Motor neuron (in vitro differentiated cells): ENCODE data around the gene SETD2. TPM values are rescaled to one million over a fixed set of nuclear protein-coding genes. Genes with fewer than 3 reads are reported as not detected.

Source experiments
- ATAC-seq, 8 experiments: fragments of 200-7000 bp; cut with Tn5 transposase; replicated peaks in 6 of 8; 2 replicates each; pipeline ENCODE4 v1.8.0; 2021; ENCODE audit warnings: mild to moderate bottlenecking in 8 of 8, moderate library complexity in 8 of 8
- H3K27ac ChIP-seq, 2 donors: fragments of 250-450 bp; sonication (Bioruptor Pico); 2 replicates each; pipeline ENCODE4 v1.9.0; 2021; ENCODE audit warnings: antibody characterized with exemption in 2 of 2, mild to moderate bottlenecking in 2 of 2, moderate library complexity in 1 of 2
- H3K4me1 ChIP-seq, 2 donors: fragments of 250-450 bp; sonication (Bioruptor Pico); replicated peaks in 1 of 2; 2 replicates each; pipeline ENCODE4 v1.6.1; 2021; ENCODE audit warnings: antibody characterized with exemption in 2 of 2, mild to moderate bottlenecking in 2 of 2, moderate library complexity in 1 of 2
- H3K4me3 ChIP-seq, 5 donors: fragments of 250-450 bp; sonication (Bioruptor Pico); 2 replicates each; pipeline ENCODE4 v1.9.0; 2021; ENCODE audit warnings: antibody characterized with exemption in 5 of 5, mild to moderate bottlenecking in 5 of 5, moderate library complexity in 4 of 5
- WGBS, 10 experiments: fragments of 450-650 bp; shearing (Covaris generic); methylation state at CpG; one replicate each; pipeline ENCODE4 v1.0.0; 2022; 5-methylcytosine and 5-hydroxymethylcytosine counted together
- in situ Hi-C, 9 experiments: fragments of 400-800 bp; cut with MboI; loops; one replicate each; pipeline ENCODE4 v1.15.0; 2021; ENCODE audit warnings: low sequenced_read_pairs in 9 of 9, low pct_unique_long_range_greater_than_20kb in 2 of 9; ENCODE audit not compliant: unreplicated experiment in 9 of 9
- total RNA-seq, 8 experiments: library from RNA; unstranded; fragments of 300-600 nt; gene quantifications; 2 replicates each; pipeline versions ENCODE4 v1.2.3 to v1.2.4, GENCODE V29; 2022

The SETD2 gene
- total RNA-seq, 8 experiments from 2014 or later, result 24.0 to 67.0 (median 37.2) TPM

DNA sequence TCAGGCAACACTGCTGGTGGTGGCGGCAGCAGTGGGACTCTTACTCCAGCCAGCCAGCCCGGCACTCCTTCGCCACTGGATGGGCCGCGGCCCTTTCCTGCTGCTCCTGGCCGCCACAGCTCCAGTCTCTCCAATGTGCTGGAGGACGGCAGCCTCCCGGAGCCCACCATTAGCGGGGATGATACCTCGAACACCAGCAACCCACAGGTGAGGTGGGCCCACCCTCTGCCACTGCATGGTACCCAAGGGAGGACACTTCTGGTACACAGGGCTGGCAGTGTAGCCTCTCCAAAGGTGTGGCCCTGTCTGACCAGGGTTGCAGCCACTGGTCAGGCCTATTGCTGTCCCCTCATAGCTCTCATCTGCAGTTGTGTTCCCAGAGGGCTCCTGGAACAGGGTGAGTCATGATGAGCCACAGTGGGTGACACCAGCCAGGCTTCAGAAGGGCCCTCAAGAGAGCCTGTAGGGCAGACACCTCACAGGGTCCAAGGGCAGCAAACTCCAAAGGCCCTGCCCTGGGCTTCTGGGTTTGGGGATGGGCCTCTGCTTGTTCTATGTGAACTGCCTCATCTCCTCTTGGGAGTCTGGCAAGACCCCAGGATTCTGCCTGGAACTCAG lies 163.6 kb downstream of the SETD2 start:
- no peaks in the 10 kb centered on the region for H3K4me1 ChIP-seq
- H3K27ac ChIP-seq, result no peak overlapping the region
- ATAC-seq, result peak in 4 of 8 experiments; percentile 9 to 63 (median 48)
- H3K4me3 ChIP-seq, result no peak overlapping the region
- in situ Hi-C loops, result no loop called here
- WGBS, 10 experiments, result no CpG with 5 or more reads among the region's 10 CpGs

DNA sequence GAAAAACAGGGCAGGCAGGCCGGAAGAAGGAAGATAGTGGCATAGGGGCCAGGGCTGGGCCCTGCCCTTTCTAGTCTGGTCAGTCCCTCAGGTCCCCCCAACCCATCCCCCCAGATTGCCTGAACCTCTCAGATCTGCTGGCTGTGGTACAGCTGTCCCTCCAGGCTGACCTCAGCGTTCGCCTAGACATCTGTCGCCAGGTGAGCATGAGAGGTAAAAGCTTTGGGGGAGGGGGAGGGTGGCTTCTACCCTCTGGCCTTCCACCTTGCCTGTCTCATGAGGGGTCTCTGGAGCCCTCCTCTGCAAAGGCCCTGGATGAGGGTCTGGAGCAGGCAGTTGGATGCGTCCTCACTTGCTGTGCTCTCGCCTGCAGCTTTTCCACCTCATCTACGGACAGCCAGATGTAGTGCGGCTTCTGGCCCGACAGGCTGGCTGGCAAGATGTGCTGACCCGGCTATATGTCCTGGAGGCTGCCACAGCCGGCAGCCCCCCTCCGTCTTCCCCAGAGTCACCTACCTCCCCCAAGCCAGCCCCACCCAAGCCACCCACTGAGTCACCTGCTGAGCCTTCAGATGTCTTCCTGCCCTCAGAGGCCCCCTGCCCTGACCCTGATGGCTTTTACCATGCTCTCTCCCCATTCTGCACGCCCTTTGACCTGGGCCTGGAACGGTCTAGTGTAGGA lies 164.3 kb downstream of the SETD2 start:
- in situ Hi-C loops, result no loop called here
- no peak overlapping the region for H3K4me3 ChIP-seq
- 90 to 100% (median 100%) methylated on average over 1 to 2 of the region's 14 CpGs; no CpG with 5 or more reads in 7 of the 10 experiments for WGBS, 10 experiments
- no peak overlapping the region for H3K27ac ChIP-seq
- H3K4me1 ChIP-seq, result no peaks in the 10 kb centered on the region
- ATAC-seq, result no peak

DNA sequence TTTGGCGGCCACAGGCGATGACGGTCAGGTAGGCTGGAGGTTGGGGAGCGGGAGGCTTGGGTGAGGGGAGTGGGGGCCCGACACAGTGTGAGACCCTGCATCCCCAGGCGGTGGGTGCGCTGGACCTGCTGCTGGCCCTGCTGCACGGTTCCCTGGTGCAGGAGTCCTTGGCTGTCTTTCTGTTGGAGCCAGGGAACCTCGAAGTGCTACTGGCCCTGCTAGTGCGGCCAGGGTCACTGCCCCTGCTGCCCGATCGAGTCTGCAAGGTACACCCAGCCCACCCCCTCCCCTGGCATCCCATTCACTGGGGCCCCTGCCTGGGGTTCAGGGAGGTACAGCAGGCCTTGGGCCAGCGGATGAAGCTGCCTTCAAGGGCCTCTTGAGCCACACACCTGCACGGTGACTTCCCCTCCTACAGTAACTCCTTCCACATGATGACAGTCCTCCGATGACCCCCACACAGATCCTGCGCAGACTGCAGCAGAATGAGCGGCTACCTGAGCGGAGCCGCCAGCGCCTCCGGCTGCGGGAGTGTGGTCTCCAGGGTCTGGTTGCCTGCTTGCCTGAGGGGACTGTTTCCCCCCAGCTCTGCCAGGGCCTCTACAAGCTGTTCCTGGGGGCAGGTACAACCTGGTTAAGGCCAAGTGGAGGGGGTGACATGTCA lies 164.9 kb downstream of the SETD2 start:
- Histone ChIP-seq H3K4me1 (no peaks in the 10 kb centered on the region), H3K27ac (no peak overlapping the region), H3K4me3 (no peak overlapping the region)
- 100% methylated on average over 1 of the region's 22 CpGs; no CpG with 5 or more reads in 9 of the 10 experiments for WGBS, 10 experiments
- in situ Hi-C loops, result no loop called here
- ATAC-seq, result peak in 6 of 8 experiments; percentile 3 to 22 (median 10)

DNA sequence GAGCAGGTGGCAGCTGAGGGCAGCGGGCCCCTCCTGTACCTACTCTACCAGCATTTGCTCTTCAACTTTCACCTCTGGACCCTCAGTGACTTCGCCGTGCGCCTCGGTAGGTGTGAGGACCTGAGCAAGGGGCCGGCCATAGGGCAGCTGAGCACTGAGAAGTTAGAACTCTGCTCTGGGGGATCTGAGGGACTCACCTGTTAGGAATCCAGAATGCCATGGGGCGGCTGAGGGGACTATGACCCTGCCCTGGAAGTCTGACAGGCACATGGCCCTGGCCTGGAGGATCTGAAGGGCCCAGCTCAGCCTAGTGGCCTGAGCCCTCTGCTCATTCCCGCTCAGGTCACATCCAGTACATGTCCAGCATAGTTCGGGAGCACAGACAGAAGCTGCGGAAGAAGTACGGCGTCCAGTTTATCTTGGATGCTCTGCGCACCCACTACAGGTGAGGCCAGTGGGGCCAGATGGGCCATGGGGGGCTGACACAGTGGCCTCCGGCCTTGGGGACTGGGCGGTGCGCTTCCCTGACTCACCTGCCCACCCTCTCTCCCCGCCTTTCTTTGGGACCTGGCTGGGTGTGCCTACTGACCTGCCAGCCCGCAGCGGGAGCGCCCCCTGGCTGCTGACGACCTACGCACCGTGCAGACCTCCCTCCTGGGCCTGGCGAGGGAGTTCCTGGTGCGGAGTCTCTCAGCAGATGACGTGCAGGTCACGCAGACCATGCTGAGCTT lies 165.6 kb downstream of the SETD2 start:
- Histone ChIP-seq H3K4me3 (no peak overlapping the region), H3K4me1 (no peaks in the 10 kb centered on the region), H3K27ac (no peak overlapping the region)
- WGBS, 10 experiments, result 60 to 100% (median 79%) methylated on average over 1 to 9 of the region's 27 CpGs; no CpG with 5 or more reads in 6 of the 10 experiments
- in situ Hi-C loops, result no loop called here
- peak; percentile 60 to 90 (median 70) for ATAC-seq

DNA sequence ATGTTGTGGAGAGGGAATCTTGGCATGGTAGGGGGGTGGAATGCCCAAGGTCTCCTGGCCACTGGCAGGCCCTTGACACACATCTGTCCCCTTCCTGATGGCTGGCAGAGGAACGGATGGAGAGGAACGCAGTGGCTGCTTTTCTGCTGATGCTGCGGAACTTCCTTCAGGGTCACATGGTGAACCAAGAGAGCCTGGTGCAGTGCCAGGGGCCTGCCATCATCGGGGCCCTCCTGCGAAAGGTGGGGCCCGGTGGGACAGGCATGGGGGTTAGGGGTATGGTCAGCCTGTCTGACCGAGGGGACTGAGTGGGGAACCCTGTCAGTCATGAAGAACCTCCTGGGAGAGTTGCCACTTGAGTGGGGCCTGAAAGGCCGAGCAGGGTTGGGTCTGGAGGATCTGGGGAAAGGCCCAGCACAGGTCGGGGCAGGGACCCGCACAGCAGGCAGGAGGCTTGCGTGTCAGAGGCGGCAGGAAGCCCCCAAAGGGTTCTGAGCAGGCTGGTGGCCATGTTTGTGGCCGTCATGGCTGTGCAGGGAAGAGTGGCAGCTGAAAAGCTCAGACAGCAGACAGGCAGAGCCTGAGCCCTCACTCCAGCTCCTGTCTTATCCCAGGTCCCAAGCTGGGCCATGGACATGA lies 166.3 kb downstream of the SETD2 start:
- 80 to 100% (median 86%) methylated on average over 1 to 3 of the region's 13 CpGs; no CpG with 5 or more reads in 5 of the 10 experiments for WGBS, 10 experiments
- no peak overlapping the region for H3K4me3 ChIP-seq
- no peaks in the 10 kb centered on the region for H3K4me1 ChIP-seq
- in situ Hi-C loops, result no loop called here
- no peak for ATAC-seq
- H3K27ac ChIP-seq, result no peak overlapping the region

DNA sequence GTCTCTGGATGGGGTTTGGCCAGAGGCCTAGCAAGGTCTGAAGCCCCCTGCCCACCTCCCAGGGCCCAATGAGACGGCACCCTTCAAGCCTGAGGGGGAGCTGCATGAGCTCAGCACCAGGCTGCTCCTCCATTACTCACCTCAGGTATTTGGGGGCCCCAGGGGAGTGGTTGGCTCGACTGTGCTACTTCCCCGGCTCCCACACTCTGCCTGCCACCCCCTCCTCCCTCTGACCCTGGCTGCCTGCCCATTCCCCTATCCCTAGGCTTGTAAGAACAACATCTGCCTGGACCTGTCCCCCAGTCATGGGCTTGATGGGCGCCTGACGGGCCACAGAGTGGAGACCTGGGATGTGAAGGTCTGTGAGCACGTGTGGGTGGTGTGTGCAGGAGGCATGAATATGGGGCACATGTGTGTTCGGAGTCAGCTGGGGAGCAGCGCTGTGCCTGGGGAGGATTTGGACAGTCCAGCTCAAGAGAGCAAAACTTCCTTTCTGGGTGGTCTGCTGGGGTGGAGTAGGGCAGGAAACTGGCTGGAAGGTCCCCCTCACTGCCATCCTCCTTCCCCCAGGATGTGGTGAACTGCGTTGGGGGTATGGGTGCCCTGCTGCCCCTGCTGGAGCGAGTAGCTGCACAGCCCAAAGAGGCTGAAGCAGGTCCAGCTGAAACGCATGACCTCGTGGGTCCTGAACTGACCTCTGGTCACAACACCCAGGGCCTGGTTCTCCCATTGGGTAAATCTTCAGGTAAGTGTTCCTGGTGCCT lies 167.0 kb downstream of the SETD2 start:
- ATAC-seq, result no peak
- in situ Hi-C loops, result no loop called here
- Histone ChIP-seq H3K27ac (no peak overlapping the region), H3K4me3 (no peak overlapping the region), H3K4me1 (no peaks in the 10 kb centered on the region)
- 40 to 80% (median 64%) methylated on average over 1 to 7 of the region's 12 CpGs; no CpG with 5 or more reads in 6 of the 10 experiments for WGBS, 10 experiments

DNA sequence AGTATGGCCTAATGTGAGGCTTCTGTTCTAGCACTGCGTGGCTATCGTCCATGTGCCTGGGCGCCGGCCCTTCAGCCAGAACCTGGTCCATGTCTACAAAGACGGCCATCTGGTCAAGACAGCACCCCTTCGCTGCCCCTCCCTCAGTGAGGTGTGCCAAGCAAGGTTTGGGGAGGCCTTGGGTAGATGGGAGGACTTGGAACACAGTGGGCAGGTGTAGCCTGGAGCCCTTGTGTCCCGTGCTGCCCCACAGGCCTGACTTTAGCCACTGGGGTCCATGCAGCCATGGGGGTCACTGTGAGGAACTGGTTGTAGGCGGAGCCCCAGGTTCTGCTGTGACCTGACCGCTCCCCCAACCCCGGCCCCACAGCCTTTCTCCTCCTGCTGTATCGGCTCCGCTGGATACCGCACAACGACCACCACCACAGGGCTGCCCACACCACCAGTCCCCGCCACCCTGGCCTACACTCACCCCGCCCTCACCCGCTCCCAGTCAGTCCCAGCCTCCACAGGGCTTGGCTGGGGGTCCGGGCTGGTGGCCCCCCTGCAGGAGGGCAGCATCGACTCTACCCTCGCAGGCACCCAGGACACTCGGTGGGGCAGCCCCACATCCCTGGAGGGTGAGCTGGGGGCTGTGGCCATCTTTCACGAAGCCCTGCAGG lies 167.9 kb downstream of the SETD2 start:
- Histone ChIP-seq H3K4me3 (no peak overlapping the region), H3K4me1 (no peaks in the 10 kb centered on the region), H3K27ac (no peak overlapping the region)
- in situ Hi-C loops, result no loop called here
- no peak for ATAC-seq
- 100% methylated on average over 1 to 4 of the region's 22 CpGs; no CpG with 5 or more reads in 8 of the 10 experiments for WGBS, 10 experiments

DNA sequence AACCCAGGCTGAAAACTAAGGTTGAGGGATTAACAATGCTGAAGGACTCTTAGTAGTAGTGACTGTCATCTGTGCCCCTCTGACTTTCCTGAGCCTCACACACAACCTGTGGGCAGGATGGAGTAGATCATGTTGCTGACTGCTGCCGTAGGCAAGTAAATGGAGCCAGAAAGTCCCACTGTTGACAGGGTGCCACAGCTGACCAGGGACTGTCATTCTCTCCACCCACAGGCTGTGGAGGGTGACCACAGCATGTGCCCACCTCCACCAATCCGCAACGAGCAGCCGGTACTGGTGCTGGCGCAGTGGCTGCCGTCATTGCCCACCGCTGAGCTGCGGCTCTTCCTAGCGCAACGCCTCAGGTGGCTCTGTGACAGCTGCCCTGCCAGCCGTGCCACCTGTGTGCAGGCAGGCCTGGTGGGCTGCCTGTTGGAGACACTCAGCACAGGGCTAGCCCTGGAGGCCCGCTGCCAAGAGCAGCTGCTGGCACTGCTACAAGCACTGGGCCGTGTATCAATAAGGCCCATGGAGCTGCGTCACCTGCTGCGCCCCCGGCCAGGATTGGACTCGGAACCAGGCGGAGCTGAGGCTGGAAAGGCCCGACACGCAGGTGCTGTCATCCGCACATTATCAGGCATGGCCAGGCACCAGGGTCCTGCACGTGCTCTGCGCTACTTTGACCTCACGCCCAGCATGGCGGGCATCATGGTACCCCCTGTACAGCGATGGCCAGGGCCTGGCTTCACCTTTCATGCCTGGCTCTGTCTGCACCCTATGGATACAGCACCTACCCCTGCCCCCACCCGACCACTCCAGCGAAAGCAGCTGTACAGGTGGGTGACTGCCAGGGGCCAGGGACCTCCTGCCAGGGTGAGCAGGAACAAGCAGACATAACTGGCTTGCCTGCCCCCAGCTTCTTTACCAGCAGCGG lies 168.8 kb downstream of the SETD2 start:
- Histone ChIP-seq H3K27ac (no peak overlapping the region), H3K4me3 (no peak overlapping the region), H3K4me1 (no peaks in the 10 kb centered on the region)
- 50 to 100% (median 92%) methylated on average over 1 to 9 of the region's 29 CpGs; no CpG with 5 or more reads in 5 of the 10 experiments for WGBS, 10 experiments
- ATAC-seq, result no peak
- in situ Hi-C loops, result no loop called here

DNA sequence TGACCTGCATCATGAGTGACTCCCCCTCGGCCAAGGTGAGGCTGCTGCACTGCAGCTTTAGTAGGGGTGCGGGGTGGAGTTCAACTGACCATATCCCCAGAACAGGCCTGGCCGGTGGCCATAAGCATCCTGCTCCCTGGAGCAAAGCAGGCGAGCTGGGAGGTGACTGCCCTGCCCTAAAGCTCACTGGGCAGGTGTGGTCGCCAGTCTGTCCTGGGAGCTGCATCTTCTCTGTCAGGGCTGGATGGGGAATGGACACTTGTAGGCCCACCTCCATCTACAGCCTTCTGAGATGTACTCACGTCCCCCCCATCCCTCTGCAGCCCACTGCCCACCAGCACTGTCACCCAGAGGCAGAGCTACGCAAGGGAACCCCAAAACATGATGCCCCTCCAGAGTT lies 169.9 kb downstream of the SETD2 start:
- Histone ChIP-seq H3K4me3 (no peak overlapping the region), H3K27ac (no peak overlapping the region), H3K4me1 (no peaks in the 10 kb centered on the region)
- no peak for ATAC-seq
- in situ Hi-C loops, result no loop called here
- WGBS, 10 experiments, result 76 to 100% (median 100%) methylated on average over 1 to 4 of the region's 7 CpGs; no CpG with 5 or more reads in 7 of the 10 experiments

DNA sequence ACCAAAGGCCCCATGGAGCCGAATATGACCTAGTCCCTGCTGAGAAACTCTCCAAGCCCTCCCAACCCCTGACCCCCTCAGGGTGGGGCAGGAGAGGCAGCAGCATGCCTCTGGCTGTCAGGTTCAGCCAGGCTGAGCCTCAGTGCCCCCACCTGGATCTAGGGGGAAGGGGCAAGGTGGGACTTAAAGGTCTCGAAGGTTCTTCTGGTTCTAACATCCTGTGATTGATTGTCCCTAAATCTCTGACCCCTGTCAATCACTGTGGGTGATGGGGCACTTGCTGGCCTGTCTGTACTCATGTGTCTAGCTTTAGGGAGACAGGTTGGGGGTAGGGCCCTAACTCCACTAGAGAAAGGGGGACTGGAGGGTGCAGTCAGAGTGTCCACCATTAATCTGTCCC lies 170.6 kb downstream of the SETD2 start:
- in situ Hi-C loops, result no loop called here
- WGBS, 10 experiments, result 0 to 80% (median 51%) methylated on average over 1 of the region's 2 CpGs; no CpG with 5 or more reads in 6 of the 10 experiments
- Histone ChIP-seq H3K4me1 (no peaks in the 10 kb centered on the region), H3K27ac (no peak overlapping the region), H3K4me3 (no peak overlapping the region)
- no peak for ATAC-seq

DNA sequence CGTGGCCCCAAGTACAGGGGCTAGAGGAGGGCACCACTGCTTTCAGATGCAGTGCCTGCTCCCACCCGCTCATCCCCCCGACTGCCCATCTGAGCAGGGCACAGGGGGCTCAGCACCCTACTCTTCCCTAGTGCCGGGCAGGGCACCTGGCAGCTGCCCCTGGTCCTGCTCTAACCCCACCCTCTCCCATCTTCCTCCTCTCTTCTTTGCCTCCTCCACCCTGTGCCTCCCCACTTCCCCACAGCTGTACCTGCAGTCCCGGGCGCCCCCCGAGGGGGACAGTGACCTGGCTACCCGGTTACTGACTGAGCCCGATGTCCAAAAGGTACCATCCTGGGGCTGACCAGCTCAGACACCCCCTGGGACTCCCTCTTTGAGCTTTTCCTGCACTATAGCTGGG lies 171.7 kb downstream of the SETD2 start:
- 20 to 90% methylated on average over 1 to 2 of the region's 9 CpGs; no CpG with 5 or more reads in 8 of the 10 experiments for WGBS, 10 experiments
- in situ Hi-C loops, result no loop called here

More for the DNA sequence above, 171.7 kb downstream of the SETD2 start:
- no peak for ATAC-seq
- Histone ChIP-seq H3K4me1 (peaks cover 0 to 5% of the 10 kb centered on the region in 2 donors), H3K27ac (no peak overlapping the region), H3K4me3 (no peak overlapping the region)
